NCI-H510A treated with DMSO at 0.1 percent for 48 hours (cell line): ENCODE measurements around the gene FOXO1.

ENCODE experiments used
- DNase-seq: peaks from one replicate; lab custom pipeline; 2025; lab: John Stamatoyannopoulos, UW

The FOXO1 gene

GRCh38 chr13:40506592-40507446 lies 159.6 kb downstream of the FOXO1 start:
- no peak for DNase-seq
